HepG2 (cell line): Measurements from ENCODE around the gene EFNA2. TPM values are rescaled to one million over a fixed set of nuclear protein-coding genes. Genes with fewer than 3 reads are reported as not detected.

Experiments
- GABPA ChIP-seq, 2 experiments: IDR thresholded peaks; 2 replicates each; pipeline ENCODE4 v1.6.1; 2011 to 2016; ENCODE audit warnings: low read depth in 2 of 2, low read length in 1 of 2, missing biosample characterization in 1 of 2, missing genetic modification characterization in 1 of 2
- GRHL1 ChIP-seq: sonication (generic); formaldehyde crosslinking; conservative IDR thresholded peaks from 2 replicates; pipeline ENCODE4 v1.8.0; 2022; ENCODE audit warnings: missing genetic modification reagents
- KLF12 ChIP-seq: sonication (generic); formaldehyde crosslinking; IDR thresholded peaks from 2 replicates; pipeline ENCODE4 v1.4.0; 2020; ENCODE audit warnings: missing genetic modification reagents, borderline replicate concordance
- MNT ChIP-seq: fragments of 450-650 bp; IDR thresholded peaks from 2 replicates; pipeline ENCODE4 v1.6.1; 2016
- SAP130 ChIP-seq: IDR thresholded peaks from 2 replicates; pipeline ENCODE4 v1.6.1; 2016; ENCODE audit warnings: low read depth
- TEAD3 ChIP-seq: optimal IDR thresholded peaks from 2 replicates; pipeline ENCODE3; 2016; ENCODE audit warnings: borderline replicate concordance
- ZBTB7B ChIP-seq: sonication (generic); formaldehyde crosslinking; IDR thresholded peaks from 2 replicates; pipeline ENCODE4 v1.4.0; 2020; ENCODE audit warnings: missing genetic modification reagents
- ZNF20 ChIP-seq: sonication (generic); formaldehyde crosslinking; IDR thresholded peaks from 2 replicates; pipeline ENCODE4 v1.4.0; 2020; ENCODE audit warnings: mild to moderate bottlenecking, moderate library complexity, missing genetic modification reagents
- ZNF331 ChIP-seq: sonication (generic); formaldehyde crosslinking; IDR thresholded peaks from 2 replicates; pipeline ENCODE4 v1.4.0; 2020; ENCODE audit warnings: missing genetic modification reagents
- ZNF431 ChIP-seq: sonication (generic); formaldehyde crosslinking; IDR thresholded peaks from 2 replicates; pipeline ENCODE4 v1.9.0; 2022; ENCODE audit warnings: missing genetic modification reagents, low read depth, mild to moderate bottlenecking, borderline replicate concordance
- ZNF687 ChIP-seq: sonication (generic); formaldehyde crosslinking; IDR thresholded peaks from 2 replicates; pipeline ENCODE4 v1.5.1; 2020; ENCODE audit warnings: mild to moderate bottlenecking, missing genetic modification reagents, moderate library complexity
- polyA plus RNA-seq, 8 experiments: library from polyadenylated mRNA; depleted of rRNA in 3 of 8; stranded (reverse) in 7 of 8; unstranded in 1 of 8; fragments of >200 nt; fragmentation: Illumina TruSeq in 4 of 8; extraction: Trizol in 4 of 8; gene quantifications; 2 replicates each; pipeline versions ENCODE4 v1.2.1 to v1.2.3, GENCODE V29; 2011 to 2016; ENCODE audit warnings: low read depth in 4 of 8, missing spikeins in 1 of 8, mixed read lengths in 1 of 8; ENCODE audit not compliant: insufficient read depth in 1 of 8
- total RNA-seq, 5 experiments: library from RNA; depleted of rRNA; stranded (reverse); fragments of >200 nt; fragmentation: Illumina TruSeq; extraction: Trizol; gene quantifications; 2 replicates each; pipeline ENCODE4 v1.2.3, GENCODE V29; 2016; ENCODE audit warnings: low read depth in 1 of 5
- TF ChIP-seq, protein P1 (sequence below): sonication (generic); formaldehyde crosslinking; conservative IDR thresholded peaks from 2 replicates; pipeline ENCODE4 v1.4.0; 2020; ENCODE audit warnings: mild to moderate bottlenecking, missing genetic modification reagents, moderate library complexity

EFNA2 gene
- total and polyA plus RNA-seq, 2 of the 13 experiments (the other 11 are each of a cell fraction or from before 2014, with no cell fraction given), result 6.0 to 9.9 TPM

- no peak for TF ChIP-seq ZNF331 (CRISPR knock-in tag)
- TF ChIP-seq ZBTB7B (CRISPR knock-in tag), result no peak; the same call in none of the 2 replicates
- TF ChIP-seq ZNF431, result 0 out of 2 replicates have a peak, but pooled peaks have one; percentile 13
- TF ChIP-seq GRHL1 (CRISPR knock-in tag), result no peak
- peak; percentile 8; the same call in 1 of the 2 replicates for TF ChIP-seq ZNF687 (CRISPR knock-in tag)
- peak; percentile 37 for TF ChIP-seq TEAD3 (CRISPR knock-in tag)
- TF ChIP-seq SAP130 (CRISPR knock-in tag), result peak; percentile 87
- no peak for TF ChIP-seq KLF12 (CRISPR knock-in tag)
- TF ChIP-seq ZNF20, result no peak
- TF ChIP-seq, protein P1, sequence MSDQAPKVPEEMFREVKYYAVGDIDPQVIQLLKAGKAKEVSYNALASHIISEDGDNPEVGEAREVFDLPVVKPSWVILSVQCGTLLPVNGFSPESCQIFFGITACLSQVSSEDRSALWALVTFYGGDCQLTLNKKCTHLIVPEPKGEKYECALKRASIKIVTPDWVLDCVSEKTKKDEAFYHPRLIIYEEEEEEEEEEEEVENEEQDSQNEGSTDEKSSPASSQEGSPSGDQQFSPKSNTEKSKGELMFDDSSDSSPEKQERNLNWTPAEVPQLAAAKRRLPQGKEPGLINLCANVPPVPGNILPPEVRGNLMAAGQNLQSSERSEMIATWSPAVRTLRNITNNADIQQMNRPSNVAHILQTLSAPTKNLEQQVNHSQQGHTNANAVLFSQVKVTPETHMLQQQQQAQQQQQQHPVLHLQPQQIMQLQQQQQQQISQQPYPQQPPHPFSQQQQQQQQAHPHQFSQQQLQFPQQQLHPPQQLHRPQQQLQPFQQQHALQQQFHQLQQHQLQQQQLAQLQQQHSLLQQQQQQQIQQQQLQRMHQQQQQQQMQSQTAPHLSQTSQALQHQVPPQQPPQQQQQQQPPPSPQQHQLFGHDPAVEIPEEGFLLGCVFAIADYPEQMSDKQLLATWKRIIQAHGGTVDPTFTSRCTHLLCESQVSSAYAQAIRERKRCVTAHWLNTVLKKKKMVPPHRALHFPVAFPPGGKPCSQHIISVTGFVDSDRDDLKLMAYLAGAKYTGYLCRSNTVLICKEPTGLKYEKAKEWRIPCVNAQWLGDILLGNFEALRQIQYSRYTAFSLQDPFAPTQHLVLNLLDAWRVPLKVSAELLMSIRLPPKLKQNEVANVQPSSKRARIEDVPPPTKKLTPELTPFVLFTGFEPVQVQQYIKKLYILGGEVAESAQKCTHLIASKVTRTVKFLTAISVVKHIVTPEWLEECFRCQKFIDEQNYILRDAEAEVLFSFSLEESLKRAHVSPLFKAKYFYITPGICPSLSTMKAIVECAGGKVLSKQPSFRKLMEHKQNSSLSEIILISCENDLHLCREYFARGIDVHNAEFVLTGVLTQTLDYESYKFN, result peak; percentile 80
- no peak for TF ChIP-seq MNT
- TF ChIP-seq GABPA (IDR thresholded peaks at IDR 0.05; ENCODE audit: low read depth, low read length), result no peak
- peak; percentile 53 for TF ChIP-seq GABPA (CRISPR knock-in tag; IDR thresholded peaks at IDR 0.05; ENCODE audit: low read depth)
These were observed 33.4 kb upstream of the EFNA2 start (continued) for GRCh38 chr19:1252221-1252820.
